H1 (cell line): Measurements from ENCODE around the gene MCF2L. TPM values are rescaled to one million over a fixed set of nuclear protein-coding genes. Genes with fewer than 3 reads are reported as not detected.

Source experiments
- CTCF ChIA-PET: fragments of 300-600 bp; sonication (Branson Sonifier 250); formaldehyde crosslinking; loops from one replicate; lab custom pipeline; 2021; ENCODE audit not compliant: partially characterized antibody; lab: Charles Lee
- POLR2A ChIA-PET: fragments of 300-600 bp; sonication (Branson Sonifier 250); formaldehyde crosslinking; loops from one replicate; lab custom pipeline; 2021; ENCODE audit warnings: inconsistent platforms; ENCODE audit not compliant: partially characterized antibody; lab: Charles Lee
- DNase-seq, 2 experiments: peaks; one replicate each; pipeline versions ENCODE4 v3.0.0 to v3.0.0-alpha.2; 2010 to 2022; ENCODE audit warnings: low spot score in 2 of 2, low read depth in 1 of 2, mixed read lengths in 1 of 2
- FAIRE-seq: peaks from 2 replicates; lab custom pipeline; 2011; peaks lifted over from hg19 to GRCh38; lab: Jason Lieb, UNC
- H2AFZ ChIP-seq: 2 replicates; pipeline ENCODE4 v1.8.1; 2012; ENCODE audit warnings: low read length, inconsistent platforms
- H2AK5ac ChIP-seq: 2 replicates; pipeline ENCODE4 v1.6.1; 2013; ENCODE audit warnings: low read depth, low read length
- H2BK120ac ChIP-seq: replicated peaks from 2 replicates; pipeline ENCODE3; 2013; ENCODE audit warnings: low read depth, low read length, inconsistent platforms
- H2BK12ac ChIP-seq: 2 replicates; pipeline ENCODE4 v1.6.1; 2013; ENCODE audit warnings: low read depth, low read length
- H2BK15ac ChIP-seq: 2 replicates; pipeline ENCODE4 v1.6.1; 2013; ENCODE audit warnings: low read length
- H2BK20ac ChIP-seq: 2 replicates; pipeline ENCODE4 v1.6.1; 2013; ENCODE audit warnings: low read length
- H2BK5ac ChIP-seq: 2 replicates; pipeline ENCODE4 v1.6.1; 2013; ENCODE audit warnings: low read depth, low read length
- H3K14ac ChIP-seq: 2 replicates; pipeline ENCODE4 v1.6.1; 2013; ENCODE audit warnings: inconsistent platforms; ENCODE audit not compliant: insufficient read length
- H3K18ac ChIP-seq: 2 replicates; pipeline ENCODE4 v1.6.1; 2013; ENCODE audit warnings: low read length; ENCODE audit errors: extremely low read depth
- H3K23ac ChIP-seq: 2 replicates; pipeline ENCODE4 v1.6.1; 2013; ENCODE audit warnings: inconsistent platforms; ENCODE audit not compliant: insufficient read length
- H3K23me2 ChIP-seq: 2 replicates; pipeline ENCODE4 v1.6.1; 2013; ENCODE audit warnings: low read depth, low read length
- H3K27ac ChIP-seq: 2 replicates; pipeline ENCODE4 v1.6.1; 2011; ENCODE audit warnings: low read depth, low read length, inconsistent platforms
- H3K27me3 ChIP-seq, 4 experiments: replicated peaks in 1 of 4; 1 replicate in 1 of 4; 2 replicates in 3 of 4; pipeline versions ENCODE4 v1.6.1 to v1.8.1; 2011 to 2013; ENCODE audit warnings: low read length in 3 of 4, mild to moderate bottlenecking in 3 of 4, inconsistent platforms in 2 of 4, mixed read lengths in 2 of 4, moderate library complexity in 1 of 4; ENCODE audit not compliant: control insufficient read depth in 3 of 4, insufficient read depth in 3 of 4; ENCODE audit errors: extremely low read depth in 1 of 4
- H3K36me3 ChIP-seq, 4 experiments: 2 replicates each; pipeline versions ENCODE4 v1.6.1 to v1.8.1; 2011 to 2013; ENCODE audit warnings: mild to moderate bottlenecking in 4 of 4, low read length in 3 of 4, moderate library complexity in 2 of 4, control low read depth in 1 of 4, inconsistent platforms in 1 of 4; ENCODE audit not compliant: insufficient read depth in 4 of 4, control insufficient read depth in 2 of 4
- H3K4ac ChIP-seq: replicated peaks from 2 replicates; pipeline ENCODE3; 2013; ENCODE audit warnings: low read length, low read depth, mixed read lengths, inconsistent platforms; ENCODE audit not compliant: insufficient read length
- H3K4me1 ChIP-seq, 4 experiments: replicated peaks in 1 of 4; 1 replicate in 1 of 4; 2 replicates in 3 of 4; pipeline versions ENCODE4 v1.6.1 to v1.8.1; 2011 to 2013; ENCODE audit warnings: low read length in 3 of 4, inconsistent platforms in 2 of 4, mixed read lengths in 1 of 4; ENCODE audit not compliant: insufficient read depth in 4 of 4, control insufficient read depth in 3 of 4
- H3K4me2 ChIP-seq, 2 experiments: 2 replicates each; pipeline versions ENCODE4 v1.6.1 to v1.8.1; 2011 to 2013; ENCODE audit warnings: low read depth in 2 of 2, low read length in 2 of 2, control low read depth in 1 of 2, inconsistent platforms in 1 of 2, mild to moderate bottlenecking in 1 of 2; ENCODE audit not compliant: insufficient read depth in 1 of 2
- H3K4me3 ChIP-seq, 4 experiments: fragments of 200-600, 300-600 bp in 1 of 4; sonication (generic), shearing (Covaris generic), sonication (Bioruptor Twin) in 1 of 4; 2 replicates each; pipeline versions ENCODE4 v1.5.1 to v1.8.1; 2011 to 2016; ENCODE audit warnings: low read length in 4 of 4, low read depth in 3 of 4, control low read depth in 2 of 4, inconsistent platforms in 2 of 4, mild to moderate bottlenecking in 2 of 4, mixed read lengths in 1 of 4, moderate library complexity in 1 of 4; ENCODE audit not compliant: insufficient read depth in 2 of 4; ENCODE audit errors: extremely low read depth in 1 of 4
- H3K56ac ChIP-seq: replicated peaks from 2 replicates; pipeline ENCODE3; 2013; ENCODE audit warnings: low read depth, mild to moderate bottlenecking, mixed read lengths, low read length, inconsistent platforms; ENCODE audit not compliant: insufficient read length
- H3K79me1 ChIP-seq: 2 replicates; pipeline ENCODE4 v1.6.1; 2013; ENCODE audit warnings: low read depth, low read length, control low read depth
- H3K79me2 ChIP-seq, 2 experiments: 2 replicates each; pipeline versions ENCODE4 v1.6.1 to v1.8.1; 2012 to 2013; ENCODE audit warnings: low read length in 2 of 2, mild to moderate bottlenecking in 2 of 2, inconsistent platforms in 1 of 2; ENCODE audit not compliant: insufficient read depth in 2 of 2, control insufficient read depth in 1 of 2
- H3K9ac ChIP-seq, 4 experiments: replicated peaks in 1 of 4; 1 replicate in 1 of 4; 2 replicates in 3 of 4; pipeline versions ENCODE4 v1.6.1 to v1.8.1; 2011 to 2013; ENCODE audit warnings: low read depth in 3 of 4, low read length in 3 of 4, control low read depth in 2 of 4, mild to moderate bottlenecking in 2 of 4, moderate library complexity in 2 of 4, inconsistent platforms in 1 of 4; ENCODE audit errors: extremely low read depth in 1 of 4
- H3K9me3 ChIP-seq, 2 experiments: 2 replicates each; pipeline versions ENCODE4 v1.6.1 to v1.8.1; 2012 to 2013; ENCODE audit warnings: mild to moderate bottlenecking in 2 of 2, moderate library complexity in 2 of 2, control low read depth in 1 of 2, inconsistent platforms in 1 of 2, low read depth in 1 of 2, low read length in 1 of 2, mixed read lengths in 1 of 2; ENCODE audit not compliant: insufficient read depth in 2 of 2
- H4K20me1 ChIP-seq, 2 experiments: replicated peaks in 1 of 2; 2 replicates each; pipeline versions ENCODE3 to v1.8.1; 2011 to 2013; ENCODE audit warnings: inconsistent platforms in 2 of 2, low read length in 2 of 2, mild to moderate bottlenecking in 1 of 2; ENCODE audit not compliant: insufficient read depth in 2 of 2, control insufficient read depth in 1 of 2
- H4K5ac ChIP-seq: 2 replicates; pipeline ENCODE4 v1.6.1; 2013; ENCODE audit warnings: low read length, low read depth, mixed read lengths, inconsistent platforms; ENCODE audit not compliant: insufficient read length
- H4K8ac ChIP-seq: 2 replicates; pipeline ENCODE4 v1.8.0; 2013; ENCODE audit warnings: mild to moderate bottlenecking, moderate library complexity, low read length, inconsistent platforms; ENCODE audit not compliant: insufficient read depth; ENCODE audit errors: extremely low read depth
- H4K91ac ChIP-seq: replicated peaks from 2 replicates; pipeline ENCODE3; 2013; ENCODE audit warnings: low read length, mixed read lengths, inconsistent platforms; ENCODE audit not compliant: insufficient read length
- ATF3 ChIP-seq: IDR thresholded peaks from 2 replicates; pipeline ENCODE4 v1.6.1; 2011; ENCODE audit warnings: low read depth, mild to moderate bottlenecking, low read length; ENCODE audit not compliant: insufficient read depth
- BCL11A ChIP-seq, 2 experiments: IDR thresholded peaks; one replicate each; pipeline ENCODE4 v1.6.1; 2011; ENCODE audit warnings: low read depth in 2 of 2, low read length in 2 of 2, mild to moderate bottlenecking in 2 of 2
- CBX5 ChIP-seq: fragments of 300-800, 300-1000 bp; sonication (generic); IDR thresholded peaks from 2 replicates; pipeline ENCODE4 v1.7.1; 2016; ENCODE audit warnings: antibody characterized with exemption, low read length, low read depth
- EGR1 ChIP-seq: IDR thresholded peaks from 2 replicates; pipeline ENCODE4 v1.6.1; 2011; ENCODE audit warnings: low read depth, low read length, borderline replicate concordance
- EZH2 ChIP-seq: fragments of 200-600 bp; sonication (generic); IDR thresholded peaks from 2 replicates; pipeline ENCODE4 v1.7.1; 2012; ENCODE audit warnings: low read depth, mild to moderate bottlenecking, moderate library complexity, low read length, inconsistent platforms; ENCODE audit not compliant: severe bottlenecking
- MAFK ChIP-seq: IDR thresholded peaks from 2 replicates; pipeline ENCODE4 v1.6.1; 2012; ENCODE audit warnings: low read depth, mild to moderate bottlenecking, improper control_type of control experiment, low read length
- NRF1 ChIP-seq: IDR thresholded peaks from 2 replicates; pipeline ENCODE4 v1.6.1; 2011; ENCODE audit warnings: mild to moderate bottlenecking, low read depth, low read length, improper control_type of control experiment
- PHF8 ChIP-seq: fragments of 200-600 bp; sonication (generic); conservative IDR thresholded peaks from 2 replicates; pipeline ENCODE4 v1.7.1; 2012; ENCODE audit warnings: low read depth, mild to moderate bottlenecking, inconsistent platforms, low read length, moderate library complexity
- RBBP5 ChIP-seq: IDR thresholded peaks from 2 replicates; pipeline ENCODE4 v1.7.1; 2012; ENCODE audit warnings: low read depth, mild to moderate bottlenecking, inconsistent platforms, low read length, moderate library complexity, borderline replicate concordance
- SIX5 ChIP-seq: IDR thresholded peaks from 2 replicates; pipeline ENCODE4 v1.6.1; 2011; ENCODE audit warnings: mild to moderate bottlenecking, low read depth, low read length
- TAF1 ChIP-seq: IDR thresholded peaks from 2 replicates; pipeline ENCODE4 v1.6.1; 2011; ENCODE audit warnings: mild to moderate bottlenecking, low read depth, low read length
- TBP ChIP-seq: IDR thresholded peaks from 2 replicates; pipeline ENCODE4 v1.6.1; 2011; ENCODE audit warnings: low read depth, low read length, improper control_type of control experiment
- WGBS, 2 experiments: shearing (Covaris generic) in 1 of 2; methylation state at CpG; one replicate each; pipeline versions ENCODE4 v1.1.6 to v1.1.7; 2013 to 2015; ENCODE audit warnings: low lambda C conversion rate in 2 of 2, mixed read lengths in 2 of 2, inconsistent platforms in 1 of 2, low coverage in 1 of 2, missing lambda C conversion rate in 1 of 2; ENCODE audit not compliant: insufficient replicate concordance in 2 of 2, insufficient coverage in 1 of 2, insufficient read length in 1 of 2; ENCODE audit errors: extremely low coverage in 1 of 2, missing lambda C conversion rate in 1 of 2; 5-methylcytosine and 5-hydroxymethylcytosine counted together
- polyA plus RNA-seq, 7 experiments: library from polyadenylated mRNA; depleted of rRNA in 3 of 7; stranded (reverse) in 5 of 7; unstranded in 2 of 7; fragments of >200 nt in 5 of 7; fragments of 200-250 nt in 2 of 7; gene quantifications; 1 replicate in 5 of 7; 2 replicates in 1 of 7; 4 replicates in 1 of 7; pipeline versions ENCODE4 v1.2.1 to v1.2.3, GENCODE V29; 2011 to 2013; ENCODE audit warnings: missing spikeins in 2 of 7, mixed read lengths in 2 of 7
- total RNA-seq: library from RNA; stranded (reverse); fragmentation: NEBNext Ultra II Directional; extraction: Animal tissue kit (Norgen Biotek cat#: 25700); gene quantifications from 2 replicates; pipeline ENCODE4 v1.2.1, GENCODE V29; 2021

Gene MCF2L
- total and polyA plus RNA-seq, 2 of the 8 experiments (the other 6 are each of a cell fraction or from before 2014, with no cell fraction given): 10.1 to 24.4 TPM

GRCh38 chr13:112994781-112995355, 25.9 kb downstream of the MCF2L start:
- peaks cover 0 to 11% of the 10 kb centered on the region in 2 experiments for H4K20me1 ChIP-seq
- H3K9me3 ChIP-seq: peaks cover 0 to 2% of the 10 kb centered on the region in 2 experiments; a peak in 2 of 4 replicates
- H3K9ac ChIP-seq: no peak overlapping the region
- H3K23ac ChIP-seq: no peak overlapping the region
- H2AFZ ChIP-seq: no peak overlapping the region
- H3K14ac ChIP-seq: no peak overlapping the region
- no peak overlapping the region for H3K18ac ChIP-seq
- 98% methylated on average over 27 of the region's 34 CpGs; no CpG with 5 or more reads in 1 of the 2 experiments for WGBS, 2 experiments
- no peak overlapping the region for H2BK5ac ChIP-seq
- H3K56ac ChIP-seq: no peak overlapping the region
- CTCF ChIA-PET: interaction anchor here (1.0 to 4.4 kb wide), 4 partner anchors 11 to 42 kb away, joined by 3 to 21 read pairs (median 11); no protein-coding TSS in a partner anchor
- H4K91ac ChIP-seq: no peak overlapping the region
- POLR2A ChIA-PET: interaction anchor here (1.0 kb wide), 1 partner anchor 20 kb away, joined by 3 read pairs; no protein-coding TSS in a partner anchor
- peaks cover 0 to 2% (median under 1%) of the 10 kb centered on the region in 4 experiments; a peak in 4 of 7 replicates for H3K4me1 ChIP-seq
- no peak overlapping the region for H2BK12ac ChIP-seq
- no peak for FAIRE-seq
- no peak overlapping the region for H2AK5ac ChIP-seq
- no peak overlapping the region for H3K4me2 ChIP-seq
- H4K8ac ChIP-seq: no peak overlapping the region
- H4K5ac ChIP-seq: no peak overlapping the region
- DNase-seq: no peak
- H2BK20ac ChIP-seq: no peak overlapping the region
- H2BK120ac ChIP-seq: no peak overlapping the region
- peaks cover 4% of the 10 kb centered on the region; the same call in 1 of the 2 replicates for H3K79me1 ChIP-seq
- H2BK15ac ChIP-seq: no peak overlapping the region
- no peak overlapping the region for H3K4ac ChIP-seq
- H3K27me3 ChIP-seq: no peaks in the 10 kb centered on the region
- H3K36me3 ChIP-seq: no peaks in the 10 kb centered on the region
- H3K23me2 ChIP-seq: no peaks in the 10 kb centered on the region
- no peak overlapping the region for H3K4me3 ChIP-seq
- H3K79me2 ChIP-seq: no peaks in the 10 kb centered on the region; a peak in 1 of 4 replicates
- no peak overlapping the region for H3K27ac ChIP-seq
- TF ChIP-seq EGR1: no peak
- TF ChIP-seq EZH2: no peak
- no peak for TF ChIP-seq RBBP5
- TF ChIP-seq MAFK: no peak
- no peak for TF ChIP-seq PHF8
- TF ChIP-seq SIX5: no peak
- TF ChIP-seq CBX5: no peak
- TF ChIP-seq TAF1: no peak
- no peak for TF ChIP-seq TBP
- TF ChIP-seq BCL11A (IDR thresholded peaks at IDR 0.05; ENCODE audit: low read depth in 2 of 2, low read length in 2 of 2): no peak
- TF ChIP-seq NRF1: no peak
- no peak for TF ChIP-seq ATF3
